Activated gamma-delta T cell (primary cell): Measurements from ENCODE around the gene TRAF3.

ENCODE experiments used
- DNase-seq: peaks from one replicate; lab custom pipeline; 2025; lab: John Stamatoyannopoulos, UW

TRAF3 gene

DNA sequence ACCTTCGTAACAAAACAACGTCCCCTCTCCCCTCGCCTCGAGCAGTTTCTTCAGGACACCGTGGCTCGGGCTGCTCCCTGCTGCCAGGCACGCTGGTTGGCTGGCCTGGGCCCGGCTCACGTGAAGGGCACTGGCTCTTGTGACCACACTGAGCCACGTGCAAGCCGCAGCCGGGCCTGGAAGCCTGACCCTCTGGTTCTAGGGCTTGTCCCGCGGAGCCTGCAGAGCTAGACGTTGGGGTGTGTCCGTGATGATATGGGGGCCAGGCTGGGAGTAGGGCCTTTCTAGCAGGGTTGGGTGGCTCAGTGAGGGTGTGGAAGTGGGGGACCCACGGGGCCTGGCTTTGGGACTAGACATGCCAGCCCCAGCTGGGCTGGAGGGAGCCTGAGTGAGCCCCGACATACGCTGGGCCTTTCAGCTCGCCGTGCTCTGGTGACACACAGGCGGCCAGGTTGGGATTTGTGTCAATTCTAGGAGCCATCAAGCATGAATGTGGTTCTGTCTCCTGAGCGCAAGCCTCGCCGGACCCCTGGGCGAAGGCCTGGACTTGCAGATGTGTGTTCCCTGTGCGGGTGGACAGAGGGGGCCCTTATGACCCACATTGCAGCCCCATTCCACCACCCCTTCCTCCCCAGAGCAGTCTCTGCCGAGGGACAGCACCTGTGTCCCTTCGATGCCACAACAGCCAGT is 131.7 kb downstream of the TRAF3 start:
- no peak for DNase-seq

DNA sequence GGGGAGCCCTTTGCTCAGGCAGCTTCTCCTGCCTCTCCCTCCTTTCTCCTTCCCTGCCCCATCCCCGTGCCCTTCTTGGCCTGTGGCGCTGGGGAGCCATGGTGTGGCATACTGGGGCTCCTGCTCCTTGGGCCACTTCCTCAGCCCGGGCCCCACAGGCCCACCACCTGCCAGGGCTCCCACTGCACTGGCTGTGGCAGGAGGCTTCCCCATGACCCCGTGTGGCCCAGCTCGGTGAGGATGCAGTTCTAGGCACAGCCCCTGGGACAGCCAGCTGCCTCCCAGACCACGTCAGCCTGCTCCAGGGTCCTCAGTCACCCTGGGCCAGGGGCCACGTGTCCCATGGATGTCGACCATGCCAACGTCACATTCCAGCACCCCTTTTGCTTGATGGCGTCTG is 132.2 kb downstream of the TRAF3 start:
- no peak for DNase-seq

DNA sequence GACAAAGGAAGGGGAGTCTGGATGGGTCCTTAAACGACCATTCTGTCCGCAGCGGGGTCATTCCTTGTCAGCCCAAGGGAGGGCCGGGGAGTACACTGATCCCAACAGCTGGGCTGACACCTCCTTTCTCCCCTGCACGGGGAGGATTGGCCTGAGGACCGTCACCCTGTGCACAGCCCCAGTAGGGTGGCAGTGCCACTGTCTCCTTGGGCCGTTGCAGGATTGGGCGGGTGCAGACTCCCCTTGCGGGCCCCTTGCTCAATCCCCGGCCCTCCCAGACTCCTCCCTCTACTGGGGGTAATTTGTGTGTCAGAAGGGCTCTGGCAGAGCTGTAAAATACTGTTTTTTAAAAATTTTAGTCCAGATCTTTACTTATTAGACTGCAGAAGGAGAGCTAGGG is 132.7 kb downstream of the TRAF3 start:
- DNase-seq = no peak

DNA sequence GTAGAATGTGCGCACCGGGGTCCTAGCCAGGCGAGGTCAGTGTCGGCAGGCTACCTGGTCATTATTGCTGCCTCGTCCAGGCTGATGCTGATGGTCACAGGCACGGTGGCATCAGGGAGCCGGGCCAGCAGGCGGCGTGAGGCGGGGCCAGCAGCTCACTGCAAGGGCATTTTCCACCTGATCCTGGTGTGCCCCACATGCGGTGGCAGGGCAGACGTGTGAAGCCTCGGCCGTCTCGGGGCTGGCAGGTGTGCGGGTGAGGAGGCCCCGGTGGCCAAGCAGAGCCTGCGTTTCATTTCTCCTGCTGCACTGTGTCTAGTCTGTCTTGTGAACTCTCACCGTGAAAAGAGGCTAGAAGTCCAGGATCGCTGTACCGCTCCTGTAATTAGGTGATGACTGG is 133.2 kb downstream of the TRAF3 start:
- no peak for DNase-seq

DNA sequence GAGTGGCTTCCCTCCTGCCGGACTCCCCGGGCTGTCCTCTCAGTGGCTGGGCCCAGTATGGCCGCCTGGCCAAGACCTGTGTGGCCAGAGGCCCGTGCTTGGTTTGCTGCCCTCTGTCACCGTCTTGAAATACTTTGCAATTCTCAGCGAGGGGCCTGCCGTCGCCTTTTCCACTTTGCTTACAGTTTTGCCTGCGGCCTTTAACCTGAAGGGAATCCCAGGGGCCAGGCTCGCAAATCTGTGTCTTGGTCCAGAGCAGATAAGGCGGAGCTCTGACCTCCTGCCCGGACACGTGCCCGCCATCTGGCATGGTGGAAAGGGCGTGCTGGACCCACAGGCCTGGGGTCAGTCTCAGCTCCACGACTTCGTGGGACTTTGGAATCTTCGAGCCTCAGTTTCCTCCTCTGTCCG is 134.3 kb downstream of the TRAF3 start:
- DNase-seq = no peak

DNA sequence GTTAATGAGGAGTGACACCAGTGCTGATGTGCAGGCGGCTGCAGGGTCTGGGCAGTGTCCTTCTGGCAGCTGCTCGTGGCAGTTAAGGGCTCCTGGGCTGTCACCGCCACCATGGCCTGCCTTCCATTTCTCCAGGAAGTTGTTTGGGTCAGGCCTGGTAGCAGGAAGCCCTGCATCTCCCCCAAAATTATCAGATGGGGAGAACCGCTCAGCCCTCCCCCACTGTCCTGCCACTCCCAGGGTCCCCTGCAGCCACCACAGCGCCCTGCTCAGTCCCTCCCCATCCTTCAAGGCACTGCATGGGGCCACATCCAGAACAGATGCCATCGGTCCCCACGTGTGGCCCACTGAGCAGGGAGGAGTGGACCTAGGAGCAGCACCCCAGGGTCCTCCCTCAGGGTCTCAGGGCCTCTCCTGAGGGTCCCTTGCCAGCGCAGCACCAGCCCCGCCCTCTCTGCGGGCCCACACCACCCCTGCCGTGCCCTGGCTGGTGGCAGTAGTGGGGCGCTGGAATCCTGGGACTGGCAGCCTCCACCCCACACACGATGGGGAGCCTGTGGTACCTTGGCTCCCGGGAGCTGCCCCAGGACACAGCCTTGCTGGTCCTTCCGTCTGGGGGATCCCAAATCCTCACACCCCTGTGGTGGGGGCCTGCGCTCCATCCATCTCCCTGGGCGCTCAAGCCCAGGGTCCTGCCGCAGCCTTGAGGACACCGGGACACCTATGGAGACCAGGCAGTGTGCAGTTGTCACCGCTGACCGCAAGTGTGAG is 134.9 kb downstream of the TRAF3 start:
- no peak for DNase-seq

DNA sequence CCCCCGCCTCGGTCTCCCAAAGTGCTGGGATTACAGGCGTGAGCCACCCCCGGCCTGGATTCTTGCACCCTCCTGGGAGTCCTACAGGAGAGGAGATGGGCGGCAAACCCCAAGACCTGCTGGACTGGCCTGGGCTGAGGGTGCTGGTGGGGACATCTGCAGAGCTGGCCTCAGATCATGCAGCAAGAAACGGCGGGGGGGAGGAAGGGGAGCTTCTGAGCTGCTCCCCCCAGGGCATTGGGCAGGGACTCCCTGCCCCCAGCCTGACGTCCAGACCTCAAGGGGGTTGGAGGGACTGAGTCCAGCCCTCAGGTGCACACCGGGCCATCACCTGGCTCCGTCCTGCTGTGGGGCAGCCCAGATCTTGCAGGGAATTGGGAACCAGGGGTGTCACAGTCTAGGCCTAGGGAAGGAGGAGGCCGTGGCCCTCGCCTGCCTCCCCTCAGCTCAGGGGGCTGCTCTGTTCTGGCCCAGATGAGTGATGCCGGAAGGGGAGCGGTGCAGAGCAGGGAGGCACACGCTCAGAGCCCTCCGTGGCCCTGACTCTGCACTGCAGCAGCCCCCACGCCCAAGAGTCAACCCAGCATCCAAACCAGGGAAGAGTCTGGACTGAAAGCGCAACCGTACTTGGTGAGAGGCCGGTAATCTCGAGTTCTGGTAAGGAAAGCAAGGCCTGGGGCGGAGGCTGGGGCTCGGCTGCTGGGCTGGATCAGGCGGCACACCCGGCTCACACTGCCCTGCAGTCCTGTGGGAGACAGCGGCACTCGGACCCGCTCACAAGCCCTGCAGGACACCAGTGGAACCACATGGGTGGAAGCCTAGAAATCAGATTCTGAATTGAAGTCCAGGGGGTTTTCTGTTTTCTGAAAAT is 136.3 kb downstream of the TRAF3 start:
- no peak for DNase-seq

DNA sequence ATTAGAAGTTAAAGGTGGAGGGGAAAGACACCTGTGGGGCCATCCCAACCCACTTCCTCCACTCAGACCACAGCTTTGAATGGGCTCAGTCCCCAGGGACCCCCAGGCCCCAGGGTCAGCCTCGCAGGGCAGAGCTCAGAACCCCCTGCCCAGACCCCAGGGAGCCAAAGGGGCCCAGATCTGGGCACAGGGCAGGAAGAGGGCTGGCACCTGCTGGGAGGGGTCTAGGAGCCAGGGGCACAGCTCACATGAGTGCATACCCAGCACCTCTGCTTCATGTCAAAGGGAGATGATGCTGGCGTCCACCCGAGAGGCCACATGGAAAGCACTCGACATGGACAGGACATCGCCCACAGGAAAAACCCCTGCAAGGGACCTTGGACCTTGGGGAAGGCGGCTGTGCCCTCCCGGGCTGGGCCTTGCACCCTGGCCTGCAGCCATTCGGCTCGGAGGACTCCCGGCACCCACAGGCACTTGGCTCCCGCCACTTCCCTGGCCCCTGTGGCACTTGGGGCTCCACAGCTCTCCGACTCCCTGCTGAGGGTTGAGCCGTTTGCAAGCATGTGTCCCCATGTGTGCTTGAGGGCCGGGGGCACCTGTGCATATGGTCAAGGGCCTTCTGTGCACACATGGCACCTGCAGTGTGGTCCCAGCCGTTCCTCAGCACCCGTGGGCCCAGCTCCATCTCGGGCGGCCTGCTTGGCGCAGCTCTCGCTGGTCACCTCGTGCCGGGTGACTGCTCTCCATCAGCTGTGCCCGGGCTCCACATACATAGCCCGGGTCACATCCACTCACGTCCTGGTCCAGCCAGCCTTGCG is 137.4 kb downstream of the TRAF3 start:
- no peak for DNase-seq

DNA sequence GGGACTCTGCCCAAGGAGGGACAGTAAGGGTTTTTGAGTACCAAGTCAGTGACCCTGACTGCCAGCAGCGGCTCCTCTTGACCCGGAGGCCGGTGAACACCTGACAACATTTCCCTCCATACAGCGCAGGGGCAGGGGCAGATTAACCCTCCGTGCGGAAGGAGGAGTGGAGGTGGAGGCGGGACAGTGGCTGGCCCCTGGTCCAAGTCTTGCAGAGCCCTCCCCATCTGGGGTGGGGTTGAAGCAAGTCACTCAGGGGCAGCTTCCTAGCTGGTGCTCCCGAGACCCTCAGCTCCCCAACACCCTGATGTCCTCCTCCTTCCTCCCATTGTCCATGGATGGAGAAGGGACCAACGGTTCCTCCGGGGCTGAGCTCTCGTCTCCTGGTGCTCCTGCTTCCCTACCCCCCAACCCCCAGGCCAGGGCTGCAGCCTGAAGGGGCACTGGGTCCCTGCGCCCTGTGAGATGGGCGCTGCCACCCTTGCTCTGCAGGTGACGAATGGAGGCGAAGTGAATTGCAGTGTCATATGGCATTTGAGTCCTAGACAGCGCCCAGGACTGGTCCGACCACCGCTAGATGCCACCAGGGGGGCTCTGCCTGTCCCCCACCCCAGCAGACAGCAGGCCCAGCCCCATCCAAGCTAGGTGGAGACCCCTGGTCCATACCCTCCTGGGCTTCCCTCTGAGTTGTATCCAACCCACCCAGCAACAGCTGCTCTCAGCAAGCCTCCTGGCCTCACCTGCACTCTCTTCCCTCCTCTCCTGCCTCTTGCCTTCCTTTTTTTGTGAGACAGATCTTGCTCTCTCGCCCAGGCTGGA is 138.3 kb downstream of the TRAF3 start:
- no peak for DNase-seq

DNA sequence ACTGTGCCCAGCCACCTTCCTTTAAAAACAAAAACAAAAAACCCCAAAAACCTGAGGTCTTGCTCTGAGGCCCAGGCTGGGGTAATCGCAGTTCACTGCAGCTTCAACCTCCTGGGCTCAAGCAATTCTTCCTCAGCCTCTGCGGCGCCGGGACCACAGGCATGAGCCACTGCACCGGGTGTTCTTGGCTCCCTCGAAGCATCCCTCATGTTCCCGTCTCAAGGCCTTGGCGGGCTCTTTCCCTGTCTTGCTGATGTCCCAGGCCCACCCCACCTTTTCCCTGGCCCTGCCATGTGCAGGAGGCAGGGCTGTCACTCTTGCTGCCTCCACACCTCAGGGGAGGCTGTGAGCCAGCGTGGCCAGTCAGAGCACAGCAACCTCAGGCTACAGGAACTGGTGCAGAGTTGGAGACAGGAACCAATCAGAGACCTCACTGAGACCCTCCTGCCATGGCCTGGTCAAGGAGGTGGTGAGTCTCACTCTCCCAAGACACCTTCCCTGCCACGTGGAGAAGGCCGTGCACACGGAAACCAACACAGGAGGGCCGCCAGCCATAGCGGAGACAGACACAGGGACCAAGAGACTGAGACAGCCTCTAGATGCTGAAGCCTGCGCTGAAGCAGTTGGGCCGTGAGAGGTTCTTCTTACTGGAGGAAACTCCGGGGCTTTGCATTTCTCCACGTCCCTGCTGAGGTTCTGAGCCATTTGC is 139.3 kb downstream of the TRAF3 start:
- DNase-seq = no peak

DNA sequence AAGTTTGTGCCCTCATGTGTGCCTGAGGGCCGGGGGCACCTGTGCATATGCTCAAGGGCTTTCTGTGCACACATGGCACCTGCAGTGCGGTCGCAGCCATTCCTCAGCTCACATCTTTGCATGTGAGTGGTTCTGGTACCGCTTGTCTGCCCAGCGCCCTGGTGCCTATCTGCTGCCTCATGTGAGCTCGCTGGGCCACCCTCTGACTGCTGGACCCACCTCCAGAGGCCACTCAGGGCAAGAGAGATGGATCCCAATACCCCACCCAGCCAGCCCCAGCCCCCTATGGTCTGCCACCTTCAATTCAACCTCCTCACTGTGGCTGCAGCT is 139.8 kb downstream of the TRAF3 start:
- DNase-seq = no peak

DNA sequence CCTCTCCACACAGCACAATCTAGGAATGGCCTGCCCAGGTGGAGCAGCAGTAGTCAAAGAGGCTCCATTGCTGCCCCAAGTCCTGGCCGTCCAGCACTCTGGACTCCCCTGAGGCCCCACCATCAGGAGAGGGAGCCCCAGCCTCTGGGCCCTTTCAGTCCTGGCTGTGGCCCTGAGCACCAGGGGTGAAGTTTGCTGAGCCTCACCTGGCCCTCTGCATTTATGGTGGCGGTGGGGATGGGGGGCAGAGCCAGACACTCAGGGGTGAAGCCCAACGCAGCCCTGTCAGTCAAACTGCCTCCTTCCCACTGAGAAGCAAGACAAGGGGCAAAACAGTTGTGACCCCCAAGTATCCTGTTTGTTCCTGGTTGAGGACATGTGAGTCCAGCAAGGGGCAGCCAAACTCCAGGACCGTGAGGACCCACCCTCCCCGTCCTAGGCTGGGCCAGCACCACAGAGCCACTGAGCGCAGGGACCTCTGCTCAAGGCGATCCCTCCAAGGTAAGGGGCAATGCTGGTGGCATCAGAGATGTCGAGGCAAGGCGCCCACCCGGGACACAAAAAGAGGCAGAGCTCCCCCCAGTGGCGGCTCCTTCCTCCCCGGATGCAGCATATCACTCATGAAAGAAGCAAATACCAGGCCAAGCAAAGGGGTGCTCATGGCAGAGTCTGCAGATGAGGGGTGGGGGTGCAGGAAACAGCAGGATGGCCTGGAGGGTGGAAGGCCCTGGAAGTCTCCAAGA is 140.4 kb downstream of the TRAF3 start:
- DNase-seq = no peak

DNA sequence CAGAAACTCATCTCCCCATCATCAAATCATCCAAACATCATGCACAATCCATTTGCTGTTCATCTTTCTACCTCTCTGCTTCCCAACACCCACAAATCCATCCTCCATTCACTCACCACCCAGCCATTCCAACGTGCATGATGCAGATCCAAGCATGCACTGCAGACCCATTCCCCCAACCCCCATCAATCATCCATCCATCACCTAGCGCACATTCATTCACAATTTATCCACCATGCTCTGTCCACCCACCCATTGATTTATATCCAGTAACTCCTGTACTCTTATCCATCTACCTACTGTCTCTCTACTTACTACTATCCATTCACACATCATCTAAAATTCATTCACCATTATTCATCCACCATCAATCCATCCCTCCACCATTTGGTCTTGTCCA is 141.2 kb downstream of the TRAF3 start:
- DNase-seq = no peak

DNA sequence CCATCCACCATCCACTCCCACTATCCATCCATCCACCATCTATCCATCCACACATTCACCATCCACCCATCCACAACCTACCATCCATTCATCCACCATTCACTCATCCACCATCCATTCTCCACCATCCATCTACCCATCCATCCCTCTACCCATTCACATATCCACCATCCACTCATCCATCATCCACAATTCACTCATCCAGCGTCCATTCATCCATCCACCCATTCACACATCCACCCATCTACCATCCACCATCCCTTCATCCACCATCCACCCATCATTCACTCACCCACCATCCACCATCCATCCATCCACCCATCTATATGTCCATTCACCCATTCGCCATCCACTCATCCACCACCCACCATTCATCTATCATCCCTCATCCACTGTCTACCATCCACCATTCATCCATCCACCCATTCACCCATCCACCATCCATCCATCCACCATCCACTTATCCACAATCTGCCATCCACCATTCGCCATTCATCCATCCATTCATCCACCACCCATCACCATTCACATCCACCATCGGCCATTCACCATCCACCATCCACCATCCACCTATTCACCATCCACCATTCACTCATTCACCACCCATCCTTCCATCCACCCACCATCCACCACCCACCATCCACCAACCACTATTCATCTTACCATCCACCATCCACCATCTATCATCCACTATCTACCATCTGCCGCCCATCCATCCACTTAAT is 143.2 kb downstream of the TRAF3 start:
- no peak for DNase-seq

DNA sequence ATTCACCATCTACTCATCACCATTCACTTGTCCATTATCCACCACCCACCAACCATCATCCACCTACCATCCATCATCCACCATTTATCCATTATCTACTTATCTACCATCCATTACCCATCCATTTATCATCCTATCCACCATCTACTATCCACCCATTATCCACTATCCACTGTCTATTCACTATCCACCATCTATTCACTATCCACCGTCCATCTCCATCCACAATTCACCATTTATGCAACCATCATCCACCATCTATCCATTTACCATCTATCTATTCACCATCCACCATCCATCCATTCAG is 143.7 kb downstream of the TRAF3 start:
- DNase-seq = no peak

DNA sequence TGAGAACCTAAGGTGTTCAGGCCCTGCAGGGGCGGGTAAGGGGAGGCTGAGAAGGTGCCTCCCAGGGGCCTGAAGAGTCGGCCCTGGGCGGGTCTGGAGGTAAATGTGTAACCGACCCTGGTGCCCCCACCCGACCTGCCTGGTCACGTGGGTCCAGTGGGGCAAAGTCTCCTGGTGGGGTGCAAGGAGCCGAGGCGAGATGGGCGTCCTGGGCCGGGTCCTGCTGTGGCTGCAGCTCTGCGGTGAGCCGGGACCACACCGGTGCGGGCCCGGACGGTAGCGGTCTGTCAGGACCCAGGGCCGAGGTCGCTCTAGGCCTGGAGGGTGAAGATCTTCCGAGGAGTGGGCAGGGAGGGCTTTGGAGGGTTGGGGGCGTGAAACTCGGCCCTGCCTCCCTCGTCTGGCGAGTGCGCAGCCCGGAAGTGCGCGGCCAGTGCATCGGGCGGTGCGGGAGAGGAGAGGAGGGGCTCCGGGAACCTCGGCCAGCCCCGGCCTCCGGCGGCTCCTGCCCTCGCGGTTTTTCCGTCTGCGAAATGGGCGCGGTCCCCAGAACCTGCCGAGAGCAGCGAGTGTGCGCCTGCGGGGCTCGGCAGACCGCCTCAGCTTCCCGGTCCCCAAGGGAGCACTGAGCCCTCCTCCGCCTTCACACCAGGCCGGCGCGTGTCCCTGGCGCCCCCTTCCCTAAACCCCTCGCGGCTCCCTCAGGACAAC is 145.4 kb downstream of the TRAF3 start, which contains the start of gene AMN:
TSS of gene AMN (plus strand) at position 174 of the 711 bp plus-strand sequence. CDS start at position 200, 26 bp downstream.
- DNase-seq = no peak

DNA sequence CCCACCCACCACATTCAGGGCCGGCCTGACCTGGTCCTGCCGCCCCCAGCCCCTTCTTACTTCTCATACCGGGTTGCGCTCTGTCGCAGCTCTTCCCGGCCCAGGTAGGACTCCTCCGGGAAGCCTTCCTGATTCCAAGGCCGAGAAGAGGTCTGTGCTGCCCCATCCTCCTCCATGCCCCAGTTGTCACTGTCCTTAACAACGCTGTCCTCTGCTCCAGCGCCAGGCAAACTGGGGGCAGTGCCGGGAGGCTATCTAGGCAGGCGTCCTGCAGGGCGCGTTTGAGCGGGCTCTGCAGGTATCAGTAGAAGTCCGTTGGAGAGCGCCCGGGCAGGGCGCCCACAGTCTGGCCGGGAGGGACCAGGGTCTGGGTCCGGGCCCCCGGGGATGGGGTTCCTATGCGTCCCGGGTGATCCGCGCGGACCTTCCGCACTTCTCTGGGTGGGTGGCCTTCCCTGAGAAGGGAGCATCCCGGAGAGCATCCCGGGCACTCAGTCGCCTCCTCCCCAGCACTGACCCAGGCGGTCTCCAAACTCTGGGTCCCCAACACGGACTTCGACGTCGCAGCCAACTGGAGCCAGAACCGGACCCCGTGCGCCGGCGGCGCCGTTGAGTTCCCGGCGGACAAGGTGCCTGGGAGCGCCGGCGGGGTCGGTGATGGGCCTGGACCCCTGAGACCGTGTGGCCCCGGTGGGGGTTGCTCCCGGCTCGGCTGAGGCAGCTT is 146.1 kb downstream of the TRAF3 start:
- DNase-seq = no peak
